EH (cell line): Measurements from ENCODE around the gene GNB1.

ENCODE experiments used
- DNase-seq: peaks from one replicate; pipeline ENCODE4 v3.0.0-alpha.2; 2015; ENCODE audit warnings: low read depth

GNB1 gene

DNA sequence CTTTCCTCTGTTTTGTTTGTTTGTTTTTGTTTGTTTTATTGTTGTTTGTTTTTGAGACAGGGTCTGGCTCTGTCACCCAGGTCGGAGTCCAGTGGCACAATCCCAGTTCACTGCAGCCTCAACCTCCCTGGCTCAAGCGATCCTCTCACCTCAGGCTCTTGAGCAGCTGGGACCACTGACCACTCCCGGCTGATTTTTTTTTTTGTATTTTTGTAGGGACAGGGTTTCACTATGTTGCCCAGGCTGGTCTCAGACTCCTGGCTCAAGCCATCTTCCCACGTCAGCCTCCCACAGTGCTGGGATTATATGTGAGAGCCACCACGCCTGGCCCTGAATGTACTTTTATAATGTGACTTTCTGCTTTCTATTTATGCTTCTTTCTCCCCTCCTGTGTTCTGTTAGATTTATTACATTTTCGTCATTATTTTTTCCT is 19.2 kb upstream of the GNB1 start:
- no peak for DNase-seq

DNA sequence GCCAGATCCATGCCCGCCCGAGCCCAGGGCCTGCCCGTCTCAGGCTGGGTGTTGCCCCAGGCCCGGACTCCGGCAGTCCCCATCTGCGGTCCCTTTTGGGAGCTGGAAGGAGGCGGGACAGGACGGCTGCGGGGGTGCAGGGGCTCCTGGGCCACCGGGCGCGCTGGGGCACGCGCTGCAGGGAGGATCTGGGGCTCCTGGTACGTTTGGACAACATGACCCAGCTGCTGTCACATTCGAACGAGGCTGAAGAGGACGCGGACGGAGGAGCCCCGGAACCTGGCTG is 17.6 kb upstream of the GNB1 start:
- no peak for DNase-seq

- peak; percentile 18 for DNase-seq
These were observed 16.3 kb upstream of the GNB1 start for GRCh38 chr1:1907098-1907736.

GRCh38 chr1:1906185-1907097 is 15.6 kb upstream of the GNB1 start:
- DNase-seq = peak; percentile 86

DNA sequence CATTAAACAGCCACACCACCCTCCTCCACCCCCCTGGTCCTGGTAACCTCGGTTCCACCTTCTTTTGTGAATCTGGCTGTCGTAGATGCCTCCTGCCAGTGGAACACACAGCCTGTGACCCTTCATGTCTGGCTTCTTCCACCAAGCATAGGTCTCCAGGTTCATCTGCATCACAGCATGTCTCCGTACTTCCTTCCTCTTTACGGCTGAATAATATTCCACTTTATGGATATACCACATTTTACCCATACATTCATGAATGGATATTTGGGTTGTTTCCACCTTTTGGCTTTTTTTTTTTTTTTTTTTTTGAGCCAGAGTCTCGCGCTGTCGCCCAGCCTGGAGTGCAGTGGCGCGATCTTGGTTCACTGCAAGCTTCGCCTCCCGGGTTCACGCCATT is 12.3 kb upstream of the GNB1 start:
- no peak for DNase-seq

- DNase-seq = no peak
These were observed 10.9 kb upstream of the GNB1 start for GRCh38 chr1:1901641-1902294.

DNA sequence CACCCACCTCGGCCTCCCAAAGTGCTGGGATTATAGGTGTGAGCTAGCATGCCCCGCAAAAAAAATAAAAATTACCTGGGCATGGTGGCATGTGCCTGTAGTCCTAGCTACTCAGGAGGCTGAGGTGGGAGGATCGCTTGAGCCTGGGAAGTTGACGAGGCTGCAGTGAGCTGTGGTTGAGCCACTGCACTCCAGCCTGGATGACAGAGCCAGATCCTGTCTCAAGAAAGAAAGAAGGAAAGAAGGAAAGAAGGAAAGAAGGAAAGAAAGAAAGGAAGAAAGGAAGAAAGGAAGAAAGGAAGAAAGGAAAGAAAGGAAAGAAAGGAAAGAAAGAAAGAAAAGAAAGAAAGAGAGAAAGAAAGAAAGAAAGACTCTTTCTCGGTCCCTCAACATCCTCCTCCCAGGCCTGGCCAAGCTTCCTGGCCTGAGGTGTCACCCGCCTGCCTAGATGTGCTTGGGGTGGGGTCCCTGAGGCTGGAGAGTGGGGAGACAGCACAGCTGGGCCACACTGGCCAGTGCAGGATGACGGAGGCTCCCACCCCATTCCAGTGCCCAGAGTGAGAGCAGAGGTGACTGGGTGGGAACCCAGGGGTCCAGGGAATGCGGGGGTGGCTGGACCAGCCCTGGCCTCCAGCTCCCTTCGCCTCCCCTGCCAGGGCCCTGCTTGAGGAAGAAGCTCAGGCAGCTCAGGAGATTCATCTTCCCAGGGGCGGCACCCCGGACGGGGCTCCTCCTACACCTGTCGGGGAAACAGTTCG is 10.2 kb upstream of the GNB1 start:
- no peak for DNase-seq

- DNase-seq = no peak
These were observed 9.1 kb upstream of the GNB1 start for GRCh38 chr1:1899967-1900327.

- DNase-seq = no peak
These were observed 8.5 kb upstream of the GNB1 start for GRCh38 chr1:1899266-1899966.

DNA sequence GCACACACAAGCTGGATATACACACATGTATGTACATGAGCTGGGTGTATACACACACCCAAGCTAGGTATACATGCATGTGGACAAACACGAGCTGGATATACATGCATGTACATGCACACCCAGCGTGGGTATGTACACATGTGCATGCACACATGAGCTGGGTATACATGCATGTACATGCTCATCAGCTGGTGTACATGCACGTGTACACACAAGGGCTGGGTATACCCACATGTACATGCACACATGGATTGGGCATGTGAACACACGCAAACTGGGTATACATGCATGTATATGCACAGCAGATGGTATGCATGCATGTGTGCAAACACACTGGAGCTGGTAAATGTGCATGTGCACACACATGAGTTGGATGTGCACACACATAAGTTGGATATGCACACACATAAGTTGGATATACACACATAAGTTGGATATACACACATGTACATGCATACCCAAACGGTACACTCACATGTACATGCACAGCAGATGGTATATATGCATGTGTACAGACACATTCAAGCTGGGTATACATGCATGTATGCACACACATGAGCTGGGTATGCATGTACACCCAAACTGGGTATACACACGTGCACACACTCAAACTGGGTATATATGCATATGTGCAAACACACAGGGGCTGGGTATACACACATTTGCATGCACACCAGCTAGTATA is 7.5 kb upstream of the GNB1 start:
- no peak for DNase-seq

- no peak for DNase-seq
These were observed 4.8 kb upstream of the GNB1 start for GRCh38 chr1:1895456-1896336.

DNA sequence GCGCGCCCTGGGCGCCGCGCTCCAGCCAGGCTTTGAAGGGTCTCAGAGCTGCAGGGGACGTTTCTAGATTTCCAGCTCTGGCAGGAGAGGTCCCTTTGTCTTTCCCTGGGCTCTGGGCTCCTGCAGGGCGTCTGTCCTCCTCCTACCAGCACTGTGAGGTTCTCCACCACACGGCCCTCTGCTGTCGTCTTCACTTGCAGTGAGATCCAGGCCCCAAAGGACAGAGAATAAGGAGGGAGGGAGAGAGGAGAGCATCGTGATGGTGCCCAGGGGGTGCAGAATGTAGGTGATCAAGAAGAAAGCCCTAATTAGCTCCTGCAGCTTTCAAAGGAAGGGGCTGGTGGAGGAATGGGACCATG is 4.2 kb upstream of the GNB1 start:
- no peak for DNase-seq

GRCh38 chr1:1894354-1895059 is 3.6 kb upstream of the GNB1 start:
- DNase-seq = no peak

GRCh38 chr1:1893997-1894353 is 3.1 kb upstream of the GNB1 start:
- no peak for DNase-seq

- DNase-seq = no peak
These were observed 2.6 kb upstream of the GNB1 start for GRCh38 chr1:1893291-1893985.

DNA sequence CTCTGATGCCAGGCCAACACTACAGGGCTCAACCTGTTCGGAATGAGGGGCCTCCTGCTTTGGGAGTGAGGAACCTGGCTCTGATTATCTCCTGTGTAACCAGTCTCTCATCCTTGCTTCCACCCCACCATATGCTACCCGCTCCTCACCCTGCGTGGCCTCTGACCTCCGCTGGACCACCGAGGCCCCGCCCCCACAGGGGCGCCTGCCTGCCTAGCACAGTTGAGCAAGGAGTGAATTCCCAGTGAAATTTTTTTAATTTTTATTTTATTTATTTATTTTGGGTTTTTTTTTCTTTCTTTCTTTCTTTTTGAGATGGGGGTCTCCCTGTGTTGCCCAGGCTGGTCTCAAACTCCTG is 1.9 kb upstream of the GNB1 start:
- no peak for DNase-seq

DNA sequence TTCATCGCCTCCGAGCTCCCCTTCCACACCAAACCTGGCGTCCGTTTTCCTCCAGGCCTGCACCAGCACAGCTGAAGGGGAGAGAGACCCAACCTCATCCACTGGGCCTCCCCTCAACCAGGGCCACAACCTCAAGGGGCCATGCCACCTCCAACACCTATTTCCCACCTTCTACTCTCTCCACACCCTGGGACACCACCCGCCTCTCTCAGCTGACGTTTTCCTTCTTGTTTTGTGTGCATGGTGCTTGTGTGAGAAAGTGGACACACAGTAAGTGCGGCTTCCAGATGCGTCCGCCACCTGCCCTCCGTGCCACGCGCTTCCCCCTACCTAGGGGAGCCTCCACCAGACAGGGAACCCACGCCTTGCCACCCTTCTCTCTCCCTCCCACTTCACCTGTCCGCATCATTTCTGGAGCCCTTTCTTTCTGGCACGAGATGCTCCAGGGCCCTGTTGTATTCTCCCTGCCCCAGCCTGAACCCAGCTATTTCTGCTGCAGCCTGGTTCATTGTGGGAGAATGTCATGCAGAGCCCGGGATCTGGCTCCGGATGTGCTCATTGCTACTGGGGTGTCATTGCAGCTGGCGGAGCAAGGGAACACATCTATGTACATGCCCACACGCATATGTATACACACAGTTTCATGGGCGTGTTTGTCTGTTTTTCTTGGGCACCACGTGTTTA is 1.3 kb upstream of the GNB1 start:
- no peak for DNase-seq

DNA sequence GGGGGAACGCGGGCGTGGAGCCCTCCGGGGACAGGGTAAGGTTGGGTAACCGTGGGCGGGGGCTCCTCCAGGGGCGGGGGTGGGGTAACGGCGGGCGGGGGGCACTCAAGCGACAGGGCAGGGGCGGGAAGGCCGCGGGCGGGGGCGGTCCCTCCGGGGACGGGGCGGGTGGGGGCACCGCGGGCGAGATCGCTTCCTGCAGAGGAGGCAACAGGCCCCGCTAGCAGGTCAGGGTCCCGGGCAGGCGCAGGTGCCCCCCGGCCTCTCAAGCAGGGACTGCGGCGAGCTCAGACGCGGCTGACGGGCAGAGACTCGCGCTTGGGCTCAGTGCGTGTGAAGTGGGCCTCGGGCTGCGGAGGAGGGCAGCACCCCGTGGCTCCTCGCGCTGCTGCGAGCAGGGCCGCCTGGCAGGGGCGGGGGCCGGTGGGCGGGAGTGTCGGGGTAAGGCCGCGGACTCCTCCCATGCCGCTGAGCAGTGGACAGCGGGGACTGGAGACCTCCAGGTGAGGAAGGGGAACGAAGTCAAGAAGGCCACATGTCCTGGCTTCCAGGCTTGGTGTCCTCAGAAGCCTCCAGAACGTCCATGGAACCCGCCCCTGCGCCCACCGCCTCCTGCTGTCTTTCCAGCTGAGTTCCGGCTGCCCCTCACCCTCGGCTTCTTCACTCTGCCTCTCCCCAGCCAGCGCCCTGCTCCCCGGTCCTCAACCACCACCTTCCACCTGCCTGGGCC is 627 bp upstream of the GNB1 start:
- DNase-seq = peak; percentile 78
